NCI-H460 (cell line): ENCODE data around the gene NRXN3. TPM values are rescaled to one million over a fixed set of nuclear protein-coding genes. Genes with fewer than 3 reads are reported as not detected.

ENCODE experiments used
- DNase-seq: peaks from one replicate; pipeline ENCODE4 v3.0.0-alpha.2; 2016; ENCODE audit warnings: low read depth; ENCODE audit errors: extremely low read depth
- total RNA-seq: library from RNA; depleted of rRNA; stranded (reverse); fragments of >200 nt; shearing (Covaris generic); gene quantifications from 2 replicates; pipeline ENCODE4 v1.2.3, GENCODE V29; 2014

Gene NRXN3
- total RNA-seq, 1 experiment from 2014 or later = 6.6 TPM

DNA sequence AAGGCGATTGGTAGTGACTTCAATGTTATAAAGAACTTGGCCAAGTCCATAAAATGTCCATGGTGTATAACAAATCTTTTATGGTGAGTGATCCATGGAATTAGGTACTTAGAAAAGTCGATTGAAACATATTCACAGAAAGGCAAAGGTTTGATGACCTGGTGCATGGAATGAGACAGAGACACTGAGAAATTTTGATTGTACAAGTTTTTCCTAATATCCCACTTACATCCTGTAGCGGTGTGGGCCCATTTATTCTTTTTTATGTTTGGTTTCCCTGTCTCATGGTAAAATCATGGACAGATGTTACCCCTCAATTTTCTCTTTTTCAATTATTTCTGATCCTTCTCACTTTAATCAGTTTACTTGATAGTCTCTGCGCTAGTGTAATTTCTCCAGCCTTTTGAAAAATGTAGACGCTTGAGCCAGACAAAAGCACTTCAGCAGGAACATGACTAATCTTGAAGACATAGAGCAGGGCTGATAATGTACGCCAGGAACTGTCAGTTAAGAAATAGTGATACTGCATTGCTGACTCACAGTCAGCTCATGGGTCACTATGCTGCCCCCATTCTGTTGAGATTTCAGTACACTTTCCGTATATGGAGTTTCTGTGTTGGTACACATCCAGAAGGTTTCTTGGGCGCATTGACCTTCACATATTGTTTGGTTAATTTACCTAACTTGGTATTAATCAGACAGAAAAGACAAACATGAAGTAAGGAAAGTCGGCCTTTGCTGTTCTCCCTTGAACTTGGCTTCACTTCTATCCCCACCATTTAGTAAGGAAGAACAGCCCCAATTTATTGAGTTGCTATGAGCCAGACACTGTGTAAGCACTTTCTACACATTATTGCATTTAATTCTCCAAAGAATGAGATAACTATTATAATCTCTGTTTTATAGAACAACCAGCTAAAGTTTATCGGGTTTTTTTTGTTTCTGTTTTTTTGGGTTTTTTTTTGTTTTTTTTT is 1199.5 kb downstream of the NRXN3 start:
- peak; percentile 81 for DNase-seq

DNA sequence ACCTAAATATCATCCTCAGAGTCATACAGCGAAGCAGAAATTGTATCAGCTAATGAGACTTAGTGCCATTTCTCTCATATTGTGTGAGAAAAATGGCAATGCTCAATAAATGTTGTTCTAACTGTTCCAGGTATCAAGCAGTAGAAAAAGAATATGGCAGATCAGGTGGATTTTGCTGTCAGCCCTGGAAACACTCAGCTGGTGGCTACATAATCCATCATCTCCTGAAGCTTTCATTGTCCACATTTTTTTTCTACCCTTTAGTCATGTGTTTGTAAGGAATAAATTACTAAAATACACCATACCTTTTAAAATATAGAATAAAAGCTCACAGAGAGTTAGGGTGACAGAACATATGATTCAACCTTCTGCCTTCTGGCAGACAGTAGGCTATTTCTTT is 1200.8 kb downstream of the NRXN3 start:
- no peak for DNase-seq

- DNase-seq = no peak
Measured at GRCh38 chr14:79373451-79373850, 1203.3 kb downstream of the NRXN3 start.

DNA sequence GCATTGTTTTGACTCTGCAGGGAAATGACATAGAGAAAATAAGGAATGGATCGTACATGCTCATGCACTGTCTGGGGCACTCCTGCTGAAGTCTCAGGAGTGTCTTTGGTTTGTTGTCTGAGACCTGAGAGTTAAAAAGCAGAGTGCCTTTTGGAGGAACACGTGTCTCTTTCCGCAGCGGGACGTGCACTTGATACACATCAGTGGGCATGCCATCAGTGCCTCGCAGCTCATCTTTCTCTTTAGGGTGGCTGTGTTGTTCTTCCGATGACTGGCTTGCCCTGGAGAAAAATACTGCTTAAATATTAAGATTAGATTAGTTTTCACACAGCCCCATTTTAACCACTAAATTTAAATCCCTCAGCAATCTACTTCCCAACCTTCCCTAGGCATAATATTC is 1205.2 kb downstream of the NRXN3 start:
- DNase-seq = no peak

GRCh38 chr14:79376557-79376956 is 1206.4 kb downstream of the NRXN3 start:
- DNase-seq = no peak

DNA sequence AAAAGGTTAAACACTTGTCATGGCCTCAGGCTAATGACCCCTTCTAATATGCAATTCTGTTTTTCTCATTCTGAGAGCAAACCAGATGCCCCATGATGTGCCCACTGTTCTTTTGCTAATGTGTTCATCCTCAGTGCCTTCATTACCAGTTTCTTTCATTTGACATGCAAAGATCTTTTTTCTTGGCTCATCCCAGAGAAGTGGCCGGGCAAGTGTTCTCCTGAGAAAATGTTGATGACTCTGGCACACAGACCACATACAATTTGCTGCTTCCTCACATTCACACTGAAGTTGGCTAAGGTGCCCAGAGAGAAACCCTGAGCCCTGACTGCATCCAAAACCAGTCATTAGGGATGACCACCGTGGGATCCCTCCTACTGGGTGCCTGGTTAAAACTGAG is 1207.8 kb downstream of the NRXN3 start:
- DNase-seq = no peak

GRCh38 chr14:79379266-79379665 is 1209.1 kb downstream of the NRXN3 start:
- no peak for DNase-seq

GRCh38 chr14:79383031-79383430 is 1212.9 kb downstream of the NRXN3 start:
- DNase-seq = no peak

GRCh38 chr14:79383475-79383874 is 1213.3 kb downstream of the NRXN3 start:
- no peak for DNase-seq

GRCh38 chr14:79395061-79395460 is 1224.9 kb downstream of the NRXN3 start:
- peak; percentile 74 for DNase-seq

DNA sequence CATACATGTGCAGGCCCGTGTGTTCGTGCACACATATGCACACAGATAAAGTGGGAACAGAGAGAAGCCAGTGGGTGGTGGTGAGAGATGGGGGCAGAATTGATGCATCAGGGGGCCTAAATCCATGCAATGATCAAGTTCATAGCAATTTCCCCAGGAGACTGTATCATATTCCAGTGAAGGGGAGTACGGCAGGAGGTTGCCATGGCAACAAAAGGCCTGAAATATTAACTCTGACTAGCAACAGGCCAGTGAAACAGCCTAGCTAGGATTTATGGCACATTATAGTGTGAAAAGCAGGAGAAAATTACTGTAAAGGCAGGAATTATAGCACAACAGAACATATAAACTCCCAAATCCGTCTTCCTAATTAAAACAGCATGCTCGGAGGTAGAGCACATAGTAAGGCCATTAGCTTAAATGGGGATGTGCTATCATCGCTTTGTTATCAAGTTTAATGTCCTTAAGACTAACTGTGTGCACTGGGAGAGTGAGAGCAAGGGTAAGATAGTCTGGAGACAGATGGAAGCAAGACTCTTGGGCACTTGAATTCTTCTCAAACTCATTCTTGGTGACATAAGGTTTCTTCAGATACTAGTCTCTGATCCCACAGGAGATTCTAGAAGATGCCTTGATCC is 1234.8 kb downstream of the NRXN3 start:
- no peak for DNase-seq

- no peak for DNase-seq
Measured at GRCh38 chr14:79405512-79405910, 1235.3 kb downstream of the NRXN3 start.

GRCh38 chr14:79407572-79407971 is 1237.4 kb downstream of the NRXN3 start:
- no peak for DNase-seq

DNA sequence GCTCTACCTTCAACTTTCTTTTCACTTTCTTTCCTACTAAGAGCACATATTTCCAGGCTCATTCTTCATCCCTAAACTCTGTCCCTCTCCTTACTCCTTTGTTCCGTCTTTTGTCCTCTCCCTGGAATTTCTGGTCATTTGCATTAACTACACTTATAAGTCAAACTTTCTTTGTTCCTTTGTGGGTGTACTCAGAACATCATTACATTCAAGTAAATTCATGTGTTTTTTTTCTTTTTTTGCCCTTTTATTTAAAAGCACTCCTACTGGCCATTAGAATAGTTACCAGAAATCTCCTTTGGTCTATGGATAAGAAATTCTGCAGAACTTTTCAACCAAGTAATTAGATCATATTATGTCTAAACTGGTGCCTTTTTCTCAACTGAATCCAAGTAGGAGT is 1238.5 kb downstream of the NRXN3 start:
- DNase-seq = no peak

DNA sequence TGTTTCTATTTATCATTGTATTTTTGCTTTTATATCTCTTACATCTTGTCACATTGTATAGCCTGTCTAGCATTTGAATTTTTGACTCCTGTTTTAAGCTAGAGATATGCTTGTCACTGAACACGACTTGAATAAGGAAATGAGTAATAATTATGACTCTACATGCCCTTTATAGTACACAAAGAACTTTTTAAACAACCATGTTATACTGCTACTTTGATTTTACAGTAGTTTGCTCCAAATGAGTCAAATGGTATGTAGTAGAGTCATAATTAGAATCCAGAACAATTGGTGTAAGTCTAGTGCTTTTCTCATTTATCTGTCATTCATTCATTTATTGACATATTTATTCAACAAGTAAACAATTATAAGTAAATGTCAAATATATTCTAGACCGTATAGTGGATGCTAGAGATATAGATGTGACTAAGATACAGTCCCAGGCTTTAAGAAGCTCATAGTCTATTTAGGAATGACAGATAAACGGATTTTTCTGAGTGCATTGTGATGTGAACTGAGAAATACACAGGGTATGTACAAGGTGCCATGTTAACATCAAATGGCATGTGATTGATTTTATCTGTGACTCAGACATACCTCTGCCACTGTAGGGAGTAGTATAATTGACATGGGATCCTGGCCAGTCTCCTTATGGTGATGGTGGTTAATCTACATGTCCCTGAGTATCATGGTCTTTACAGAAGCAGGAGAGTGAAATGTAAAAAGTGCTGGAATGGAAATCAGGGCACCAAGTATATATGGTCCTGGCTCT is 1241.4 kb downstream of the NRXN3 start:
- DNase-seq = no peak

- DNase-seq = no peak
Measured at GRCh38 chr14:79412822-79413221, 1242.6 kb downstream of the NRXN3 start.

- no peak for DNase-seq
Measured at GRCh38 chr14:79413734-79414428, 1243.7 kb downstream of the NRXN3 start.

DNA sequence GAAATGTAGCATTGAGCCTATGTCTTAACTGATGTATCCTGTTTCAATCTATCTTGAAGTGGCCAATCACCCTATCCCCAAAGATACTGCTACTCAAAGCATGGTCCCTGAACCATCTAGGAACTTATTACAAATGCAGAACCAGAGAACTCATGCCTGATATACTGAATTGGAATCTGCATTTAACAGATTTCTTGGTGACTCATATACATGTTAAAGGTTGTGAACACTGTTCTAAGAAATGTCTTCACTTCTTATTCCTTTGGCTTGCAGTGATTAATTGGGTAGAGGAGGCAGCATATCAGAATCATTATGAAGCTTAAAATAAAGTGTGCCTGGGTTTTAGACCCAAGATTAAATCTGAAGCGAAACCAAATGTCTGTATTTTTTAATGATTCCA is 1245.6 kb downstream of the NRXN3 start:
- no peak for DNase-seq

DNA sequence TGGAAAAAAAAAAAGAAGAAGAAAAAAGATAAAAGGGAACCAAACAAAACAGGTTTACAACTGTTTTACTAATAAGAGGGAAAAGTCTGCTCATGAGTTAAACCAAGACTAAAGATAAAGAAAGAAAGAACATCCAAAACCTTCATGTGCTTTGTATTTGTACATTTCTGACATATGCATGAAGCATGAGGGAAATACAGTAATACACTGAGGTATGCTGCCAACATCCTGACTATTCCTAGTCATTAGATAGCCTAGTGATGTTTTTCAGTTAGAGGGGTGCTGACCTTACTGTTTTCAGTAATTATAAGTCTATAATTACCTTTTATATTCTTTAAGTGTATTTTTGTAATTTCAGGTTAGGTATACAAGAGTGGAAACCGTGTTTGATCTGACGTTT is 1247.8 kb downstream of the NRXN3 start:
- DNase-seq = no peak

GRCh38 chr14:79418649-79419415 is 1248.7 kb downstream of the NRXN3 start:
- DNase-seq = no peak
